ENCODE data around the gene HEATR5B. TPM values are rescaled to one million over a fixed set of nuclear protein-coding genes. Genes with fewer than 3 reads are reported as not detected.

HEATR5B gene
- total and polyA plus RNA-seq, 9 of the 15 experiments (the other 6 are each of a cell fraction or from before 2014, with no cell fraction given), result 4.2 to 21.7 (median 12.2) TPM

DNA sequence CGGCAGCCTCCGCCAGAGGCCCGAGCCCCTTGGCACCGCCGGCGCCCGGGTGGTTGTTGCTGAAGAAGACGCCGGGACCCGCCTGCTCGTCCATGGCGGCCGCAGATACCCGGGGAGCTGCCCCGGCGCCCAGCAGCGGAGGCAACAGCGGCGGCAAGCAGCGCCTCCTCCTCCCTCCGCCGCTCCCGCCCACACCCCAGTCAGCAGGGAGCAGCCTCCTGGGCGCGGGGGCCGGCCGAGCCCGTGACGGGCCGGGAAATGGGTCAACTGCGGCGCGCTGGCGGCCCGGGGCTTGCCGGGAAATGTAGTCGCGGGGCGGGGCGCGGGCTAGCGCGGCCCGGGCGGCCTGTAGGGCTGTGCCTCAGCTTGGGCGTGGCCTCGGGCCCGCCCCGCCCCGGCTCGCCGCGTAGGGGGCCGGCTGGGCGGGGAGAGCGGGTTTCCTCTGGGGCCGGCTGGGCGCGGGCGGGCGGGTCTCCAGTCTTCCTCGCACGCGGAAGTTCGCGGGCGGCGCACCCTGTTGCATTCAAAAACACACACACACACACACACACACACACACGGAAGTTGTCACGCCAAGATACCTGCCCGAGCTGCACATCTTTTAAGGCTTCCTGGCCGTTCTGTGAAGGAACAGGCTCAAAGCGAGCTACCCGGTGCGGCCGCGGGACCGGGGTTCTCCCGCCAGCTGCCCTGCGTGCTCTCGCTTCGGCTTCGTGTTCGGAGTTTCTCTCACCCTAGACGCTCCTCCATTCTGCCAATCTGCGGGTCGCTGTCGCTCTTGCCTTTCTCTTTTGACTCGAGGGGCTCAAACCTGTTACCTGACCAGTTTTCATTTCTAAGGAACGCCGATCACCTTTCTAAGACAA, 117.6 kb downstream of the HEATR5B start, which contains the start of gene STRN (continued):
- TF ChIP-seq CBX3 (IDR thresholded peaks at IDR 0.05; ENCODE audit: borderline replicate concordance in 1 of 2, low read length in 2 of 2) (no peak), RBM25 (IDR thresholded peaks at IDR 0.05; ENCODE audit: low read depth, low read length, severe bottlenecking) (peak; percentile 65), CBFA2T2 (conservative IDR thresholded peaks at IDR 0.05) (no peak), SMAD1 (IDR thresholded peaks at IDR 0.05; ENCODE audit: low read depth, low read length, partially characterized antibody) (no peak), NFIX (CRISPR knock-in tag; IDR thresholded peaks at IDR 0.05; ENCODE audit: low read depth) (no peak), FOXK2 (conservative IDR thresholded peaks at IDR 0.05 in 1 of 2, IDR thresholded peaks at IDR 0.05 in 1 of 2; ENCODE audit: low read depth in 2 of 2) (0 out of 4 replicates have a peak, but pooled peaks have one; percentile 27 to 41), EWSR1 (IDR thresholded peaks at IDR 0.05; ENCODE audit: borderline replicate concordance, low read depth, partially characterized antibody) (no peak), TBL1XR1 (IDR thresholded peaks at IDR 0.05; ENCODE audit: low read length in 2 of 2) (no peak; a peak in 1 of 4 replicates), MAFF (IDR thresholded peaks at IDR 0.05; ENCODE audit: low read length) (no peak), PHF21A (IDR thresholded peaks at IDR 0.05; ENCODE audit: borderline replicate concordance, low read depth) (no peak), FOXM1 (IDR thresholded peaks at IDR 0.05; ENCODE audit: low read depth) (no peak), FOXM1 (CRISPR knock-in tag; IDR thresholded peaks at IDR 0.05; ENCODE audit: low read depth) (no peak), ARHGAP35 (IDR thresholded peaks at IDR 0.05; ENCODE audit: partially characterized antibody) (no peak)
- TF ChIP-seq, protein P1, sequence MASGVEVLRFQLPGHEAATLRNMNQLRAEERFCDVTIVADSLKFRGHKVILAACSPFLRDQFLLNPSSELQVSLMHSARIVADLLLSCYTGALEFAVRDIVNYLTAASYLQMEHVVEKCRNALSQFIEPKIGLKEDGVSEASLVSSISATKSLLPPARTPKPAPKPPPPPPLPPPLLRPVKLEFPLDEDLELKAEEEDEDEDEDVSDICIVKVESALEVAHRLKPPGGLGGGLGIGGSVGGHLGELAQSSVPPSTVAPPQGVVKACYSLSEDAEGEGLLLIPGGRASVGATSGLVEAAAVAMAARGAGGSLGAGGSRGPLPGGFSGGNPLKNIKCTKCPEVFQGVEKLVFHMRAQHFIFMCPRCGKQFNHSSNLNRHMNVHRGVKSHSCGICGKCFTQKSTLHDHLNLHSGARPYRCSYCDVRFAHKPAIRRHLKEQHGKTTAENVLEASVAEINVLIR (CRISPR knock-in tag; IDR thresholded peaks at IDR 0.05), result peak; percentile 38; the same call in 1 of the 2 replicates
- TF ChIP-seq, protein P2, sequence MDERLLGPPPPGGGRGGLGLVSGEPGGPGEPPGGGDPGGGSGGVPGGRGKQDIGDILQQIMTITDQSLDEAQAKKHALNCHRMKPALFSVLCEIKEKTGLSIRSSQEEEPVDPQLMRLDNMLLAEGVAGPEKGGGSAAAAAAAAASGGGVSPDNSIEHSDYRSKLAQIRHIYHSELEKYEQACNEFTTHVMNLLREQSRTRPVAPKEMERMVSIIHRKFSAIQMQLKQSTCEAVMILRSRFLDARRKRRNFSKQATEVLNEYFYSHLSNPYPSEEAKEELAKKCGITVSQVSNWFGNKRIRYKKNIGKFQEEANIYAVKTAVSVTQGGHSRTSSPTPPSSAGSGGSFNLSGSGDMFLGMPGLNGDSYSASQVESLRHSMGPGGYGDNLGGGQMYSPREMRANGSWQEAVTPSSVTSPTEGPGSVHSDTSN (CRISPR knock-in tag; IDR thresholded peaks at IDR 0.05; ENCODE audit: low read depth), result no peak
- TF ChIP-seq, protein P2 (tag; conservative IDR thresholded peaks at IDR 0.05; ENCODE audit: low read depth), result 0 out of 2 replicates have a peak, but pooled peaks have one; percentile 13
- TF ChIP-seq, protein P3, sequence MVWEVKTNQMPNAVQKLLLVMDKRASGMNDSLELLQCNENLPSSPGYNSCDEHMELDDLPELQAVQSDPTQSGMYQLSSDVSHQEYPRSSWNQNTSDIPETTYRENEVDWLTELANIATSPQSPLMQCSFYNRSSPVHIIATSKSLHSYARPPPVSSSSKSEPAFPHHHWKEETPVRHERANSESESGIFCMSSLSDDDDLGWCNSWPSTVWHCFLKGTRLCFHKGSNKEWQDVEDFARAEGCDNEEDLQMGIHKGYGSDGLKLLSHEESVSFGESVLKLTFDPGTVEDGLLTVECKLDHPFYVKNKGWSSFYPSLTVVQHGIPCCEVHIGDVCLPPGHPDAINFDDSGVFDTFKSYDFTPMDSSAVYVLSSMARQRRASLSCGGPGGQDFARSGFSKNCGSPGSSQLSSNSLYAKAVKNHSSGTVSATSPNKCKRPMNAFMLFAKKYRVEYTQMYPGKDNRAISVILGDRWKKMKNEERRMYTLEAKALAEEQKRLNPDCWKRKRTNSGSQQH (CRISPR knock-in tag; IDR thresholded peaks at IDR 0.05), result peak; percentile 81; the same call in 1 of the 2 replicates
- TF ChIP-seq, protein P4, sequence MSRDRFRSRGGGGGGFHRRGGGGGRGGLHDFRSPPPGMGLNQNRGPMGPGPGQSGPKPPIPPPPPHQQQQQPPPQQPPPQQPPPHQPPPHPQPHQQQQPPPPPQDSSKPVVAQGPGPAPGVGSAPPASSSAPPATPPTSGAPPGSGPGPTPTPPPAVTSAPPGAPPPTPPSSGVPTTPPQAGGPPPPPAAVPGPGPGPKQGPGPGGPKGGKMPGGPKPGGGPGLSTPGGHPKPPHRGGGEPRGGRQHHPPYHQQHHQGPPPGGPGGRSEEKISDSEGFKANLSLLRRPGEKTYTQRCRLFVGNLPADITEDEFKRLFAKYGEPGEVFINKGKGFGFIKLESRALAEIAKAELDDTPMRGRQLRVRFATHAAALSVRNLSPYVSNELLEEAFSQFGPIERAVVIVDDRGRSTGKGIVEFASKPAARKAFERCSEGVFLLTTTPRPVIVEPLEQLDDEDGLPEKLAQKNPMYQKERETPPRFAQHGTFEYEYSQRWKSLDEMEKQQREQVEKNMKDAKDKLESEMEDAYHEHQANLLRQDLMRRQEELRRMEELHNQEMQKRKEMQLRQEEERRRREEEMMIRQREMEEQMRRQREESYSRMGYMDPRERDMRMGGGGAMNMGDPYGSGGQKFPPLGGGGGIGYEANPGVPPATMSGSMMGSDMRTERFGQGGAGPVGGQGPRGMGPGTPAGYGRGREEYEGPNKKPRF (IDR thresholded peaks at IDR 0.05; ENCODE audit: low read depth, low read length), result no peak
- TF ChIP-seq, protein P5, sequence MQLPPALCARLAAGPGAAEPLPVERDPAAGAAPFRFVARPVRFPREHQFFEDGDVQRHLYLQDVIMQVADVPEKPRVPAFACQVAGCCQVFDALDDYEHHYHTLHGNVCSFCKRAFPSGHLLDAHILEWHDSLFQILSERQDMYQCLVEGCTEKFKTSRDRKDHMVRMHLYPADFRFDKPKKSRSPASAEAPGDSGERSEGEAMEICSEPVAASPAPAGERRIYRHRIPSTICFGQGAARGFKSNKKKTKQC (CRISPR knock-in tag; IDR thresholded peaks at IDR 0.05), result peak; percentile 78; the same call in 1 of the 2 replicates
